DND-41 (cell line): ENCODE data around the gene CD109.

Experiments
- ATAC-seq: fragments of 200-7000 bp; cut with Tn5 transposase; 3 replicates; pipeline ENCODE4 v1.9.1; 2021; ENCODE audit warnings: low read depth; ENCODE audit not compliant: insufficient read depth
- DNase-seq: peaks from one replicate; pipeline ENCODE4 v3.0.0-alpha.2; 2020
- H2AFZ ChIP-seq: 2 replicates; pipeline ENCODE4 v1.6.0; 2012; ENCODE audit warnings: low read depth, low read length
- H3K27ac ChIP-seq: 2 replicates; pipeline ENCODE4 v1.5.1; 2012; ENCODE audit warnings: low read length, inconsistent platforms
- H3K27me3 ChIP-seq: fragments of 200-600 bp; sonication (generic); 2 replicates; pipeline ENCODE4 v1.6.0; 2012; ENCODE audit warnings: low read length, mild to moderate bottlenecking, inconsistent platforms; ENCODE audit not compliant: insufficient read depth, poor library complexity
- H3K36me3 ChIP-seq: 2 replicates; pipeline ENCODE4 v1.5.1; 2012; ENCODE audit warnings: low read length, inconsistent platforms; ENCODE audit not compliant: insufficient read depth
- H3K4me1 ChIP-seq: 2 replicates; pipeline ENCODE4 v1.5.1; 2012; ENCODE audit warnings: mild to moderate bottlenecking, low read length; ENCODE audit not compliant: insufficient read depth
- H3K4me2 ChIP-seq: 2 replicates; pipeline ENCODE4 v1.6.0; 2012; ENCODE audit warnings: mild to moderate bottlenecking, moderate library complexity, low read length, inconsistent platforms; ENCODE audit not compliant: insufficient read depth
- H3K4me3 ChIP-seq, 2 experiments: fragments of 200-600 bp in 1 of 2; shearing (Covaris generic) in 1 of 2; 2 replicates each; pipeline ENCODE4 v1.5.1; 2012 to 2016; ENCODE audit warnings: inconsistent platforms in 2 of 2, low read length in 2 of 2, mild to moderate bottlenecking in 2 of 2, low read depth in 1 of 2, moderate library complexity in 1 of 2
- H3K79me2 ChIP-seq: 2 replicates; pipeline ENCODE4 v1.6.0; 2012; ENCODE audit warnings: low read length, inconsistent platforms; ENCODE audit not compliant: insufficient read depth
- H3K9ac ChIP-seq: 2 replicates; pipeline ENCODE4 v1.6.0; 2012; ENCODE audit warnings: low read depth, mild to moderate bottlenecking, inconsistent platforms, low read length, moderate library complexity
- H3K9me3 ChIP-seq: 2 replicates; pipeline ENCODE4 v1.5.1; 2012; ENCODE audit warnings: low read length, moderate library complexity, mild to moderate bottlenecking, inconsistent platforms; ENCODE audit not compliant: insufficient read depth, severe bottlenecking
- H4K20me1 ChIP-seq: 2 replicates; pipeline ENCODE4 v1.6.0; 2012; ENCODE audit warnings: low read length; ENCODE audit not compliant: insufficient read depth
- CTCF ChIP-seq: IDR thresholded peaks from 2 replicates; pipeline ENCODE4 v1.5.1; 2012; ENCODE audit warnings: borderline replicate concordance, low read length, moderate library complexity, mild to moderate bottlenecking; ENCODE audit not compliant: poor library complexity, severe bottlenecking; ENCODE audit errors: extremely low read depth
- EZH2 ChIP-seq: IDR thresholded peaks from 3 replicates; pipeline ENCODE4 v1.6.1; 2012; ENCODE audit warnings: borderline replicate concordance, low read depth, mild to moderate bottlenecking, moderate library complexity, low read length, inconsistent platforms; ENCODE audit not compliant: severe bottlenecking

Gene CD109

GRCh38 chr6:73790574-73790973 lies 94.6 kb downstream of the CD109 start:
- Histone ChIP-seq H3K4me3 (no peak overlapping the region), H3K9ac (no peak overlapping the region), H4K20me1 (no peaks in the 10 kb centered on the region), H3K4me2 (no peak overlapping the region), H3K9me3 (no peaks in the 10 kb centered on the region), H3K79me2 (no peaks in the 10 kb centered on the region), H3K27ac (no peak overlapping the region), H3K36me3 (no peaks in the 10 kb centered on the region), H3K4me1 (no peaks in the 10 kb centered on the region), H3K27me3 (no peaks in the 10 kb centered on the region), H2AFZ (no peak overlapping the region)
- ATAC-seq (no peak), DNase-seq (no peak)
- TF ChIP-seq EZH2 (no peak), CTCF (no peak)

GRCh38 chr6:73791336-73791735 lies 95.3 kb downstream of the CD109 start:
- Histone ChIP-seq H3K27me3 (no peaks in the 10 kb centered on the region), H2AFZ (no peak overlapping the region), H3K9me3 (no peaks in the 10 kb centered on the region), H3K9ac (no peak overlapping the region), H3K4me3 (no peak overlapping the region), H3K4me2 (no peak overlapping the region), H3K36me3 (no peaks in the 10 kb centered on the region), H3K4me1 (no peaks in the 10 kb centered on the region), H3K27ac (no peak overlapping the region), H3K79me2 (no peaks in the 10 kb centered on the region), H4K20me1 (no peaks in the 10 kb centered on the region)
- no peak for DNase-seq
- TF ChIP-seq EZH2: no peak
- no peak for TF ChIP-seq CTCF
- ATAC-seq: no peak

- ATAC-seq (no peak), DNase-seq (no peak)
- H3K4me1 ChIP-seq: no peaks in the 10 kb centered on the region
- H3K4me3 ChIP-seq: no peak overlapping the region
- H3K27me3 ChIP-seq: no peaks in the 10 kb centered on the region
- H3K36me3 ChIP-seq: no peaks in the 10 kb centered on the region
- H3K9ac ChIP-seq: no peak overlapping the region
- H2AFZ ChIP-seq: no peak overlapping the region
- no peaks in the 10 kb centered on the region for H4K20me1 ChIP-seq
- H3K9me3 ChIP-seq: no peaks in the 10 kb centered on the region
- no peak overlapping the region for H3K27ac ChIP-seq
- no peaks in the 10 kb centered on the region for H3K79me2 ChIP-seq
- no peak for TF ChIP-seq CTCF
- TF ChIP-seq EZH2: no peak
- H3K4me2 ChIP-seq: no peak overlapping the region
Measured at GRCh38 chr6:73792738-73793137, 96.7 kb downstream of the CD109 start.

- ATAC-seq (no peak), DNase-seq (no peak)
- TF ChIP-seq CTCF (no peak), EZH2 (no peak)
- no peak overlapping the region for H3K4me3 ChIP-seq
- H3K4me2 ChIP-seq: no peak overlapping the region
- H4K20me1 ChIP-seq: no peaks in the 10 kb centered on the region
- no peaks in the 10 kb centered on the region for H3K27me3 ChIP-seq
- H3K79me2 ChIP-seq: no peaks in the 10 kb centered on the region
- no peak overlapping the region for H2AFZ ChIP-seq
- H3K4me1 ChIP-seq: no peaks in the 10 kb centered on the region
- no peak overlapping the region for H3K27ac ChIP-seq
- H3K36me3 ChIP-seq: no peaks in the 10 kb centered on the region
- no peaks in the 10 kb centered on the region for H3K9me3 ChIP-seq
- H3K9ac ChIP-seq: no peak overlapping the region
Measured at GRCh38 chr6:73796881-73797280, 100.9 kb downstream of the CD109 start.
